GM18519 (cell line): ENCODE data around the gene CCDC73.

Experiments
- ATAC-seq: cut with Tn5 transposase; IDR thresholded peaks from one replicate; pipeline ENCODE4 v1.9.1; 2021; ENCODE audit warnings: mild to moderate bottlenecking, moderate library complexity; ENCODE audit not compliant: unreplicated experiment, low FRiP score

Gene CCDC73

DNA sequence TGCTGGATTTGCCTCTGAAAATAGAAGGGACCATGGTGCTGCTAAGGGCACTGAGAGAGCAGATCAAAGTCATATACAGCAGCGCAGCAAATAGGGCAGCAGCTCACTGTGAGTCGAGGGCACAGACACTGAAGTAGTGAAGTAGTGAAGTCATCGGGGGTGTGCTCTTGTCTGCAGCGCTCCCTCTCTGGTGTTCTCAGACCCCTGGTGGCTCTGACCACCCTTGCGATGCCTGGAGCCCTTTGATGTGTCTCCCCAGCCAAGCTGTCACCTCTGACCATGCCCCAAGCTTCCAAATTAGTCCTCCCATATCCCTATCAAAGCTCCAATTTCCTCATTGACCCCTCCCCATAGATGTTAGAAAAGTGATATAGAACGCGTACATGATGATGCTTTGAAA lies 238.6 kb downstream of the CCDC73 start:
- ATAC-seq, result no peak

DNA sequence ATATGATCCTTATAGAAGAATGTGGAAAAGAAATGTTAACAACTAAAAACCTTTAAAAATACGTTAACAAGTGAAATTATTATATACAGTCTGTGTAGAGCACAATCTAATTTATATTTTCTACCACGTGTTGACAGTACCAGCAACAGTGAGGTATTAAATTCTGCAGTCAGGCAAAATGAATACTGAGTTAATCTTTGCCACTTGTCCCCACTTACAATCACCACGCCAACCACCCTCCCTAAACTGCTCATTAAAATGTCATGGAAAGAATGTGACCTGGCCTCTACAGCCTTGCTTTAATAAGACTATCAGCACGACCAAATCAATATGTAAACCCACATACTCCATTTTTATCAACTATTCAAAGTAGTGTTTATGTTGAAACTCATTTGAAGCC lies 239.4 kb downstream of the CCDC73 start:
- no peak for ATAC-seq
